Stimulated activated CD8-positive, alpha-beta memory T cell treated with anti-CD3 and anti-CD28 coated beads, Interleukin-15, amount 100 ng/mL, for 48 hours (primary cell): ENCODE data around the gene ADCY2.
A peak's percentile ranks its signal among the peaks of the same experiment; 100 is the strongest.

Experiments used
- DNase-seq, 2 donors: peaks; one replicate each; pipeline ENCODE4 v3.0.0-alpha.2; 2020; ENCODE audit warnings: low read depth in 2 of 2

The ADCY2 gene

GRCh38 chr5:7742241-7742656 lies 346.3 kb downstream of the ADCY2 start:
- DNase-seq, result no peak

GRCh38 chr5:7745882-7746610 lies 350.1 kb downstream of the ADCY2 start:
- DNase-seq, result peak in 1 of 2 donors; percentile 15

- no peak for DNase-seq
Measured at GRCh38 chr5:7747728-7748127, 351.8 kb downstream of the ADCY2 start.

GRCh38 chr5:7749626-7750025 lies 353.7 kb downstream of the ADCY2 start:
- no peak for DNase-seq

DNA sequence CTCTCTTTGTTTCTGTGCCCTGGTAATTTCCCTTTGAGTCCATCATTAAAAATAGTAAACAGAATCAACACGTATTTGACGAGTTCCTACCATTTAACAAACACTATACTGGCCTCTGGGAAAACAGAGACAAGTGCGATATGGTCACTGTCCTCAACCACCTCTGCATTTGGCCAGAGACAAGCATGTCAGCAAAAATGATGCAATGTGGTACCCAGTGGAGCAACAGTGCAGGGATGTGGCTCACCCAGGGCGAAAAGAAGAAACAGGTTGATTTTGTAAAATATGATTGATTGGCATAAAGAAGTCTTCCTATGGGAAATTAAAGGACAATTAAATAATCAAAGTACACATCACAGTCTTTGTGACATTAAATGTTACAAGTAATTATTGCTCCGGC lies 355.9 kb downstream of the ADCY2 start:
- no peak for DNase-seq

DNA sequence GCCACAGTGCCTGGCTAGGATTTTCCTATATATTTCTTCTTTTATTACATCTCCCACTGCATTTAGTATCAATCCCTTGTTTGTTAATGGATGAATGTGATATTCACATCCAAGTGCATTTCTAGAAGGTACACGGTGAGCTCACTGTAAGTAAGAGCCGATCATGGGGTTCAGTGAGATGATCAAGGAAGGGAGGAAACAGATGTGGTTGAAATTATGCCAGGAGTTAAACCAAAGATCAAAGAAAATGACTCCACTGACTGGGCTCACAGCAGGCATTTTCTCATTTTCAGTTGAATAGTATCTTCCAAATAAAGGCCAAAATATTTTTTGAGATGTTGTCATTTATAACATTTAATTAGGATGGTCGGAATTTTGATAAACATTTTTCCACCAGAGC lies 357.2 kb downstream of the ADCY2 start:
- DNase-seq, result no peak

DNA sequence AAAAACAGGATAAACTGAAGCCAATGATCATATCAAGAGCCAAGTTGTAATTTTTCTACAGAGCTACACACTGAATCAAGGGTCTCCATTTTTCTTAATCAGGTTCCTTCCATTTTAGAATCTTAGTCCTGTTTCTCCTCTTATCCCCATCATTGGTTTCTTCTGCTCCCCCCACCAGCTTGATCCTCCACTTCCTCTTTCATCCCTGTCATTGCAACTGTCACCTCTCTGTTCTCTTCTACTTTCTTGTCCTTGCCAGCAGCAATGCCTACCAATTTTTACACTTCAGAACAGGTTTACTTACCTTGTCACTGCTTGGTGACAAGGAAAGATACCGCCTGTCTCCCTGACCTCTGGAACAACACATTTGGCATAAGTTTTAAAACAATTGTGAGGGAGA lies 357.7 kb downstream of the ADCY2 start:
- no peak for DNase-seq

GRCh38 chr5:7754490-7754889 lies 358.6 kb downstream of the ADCY2 start:
- DNase-seq, result no peak

DNA sequence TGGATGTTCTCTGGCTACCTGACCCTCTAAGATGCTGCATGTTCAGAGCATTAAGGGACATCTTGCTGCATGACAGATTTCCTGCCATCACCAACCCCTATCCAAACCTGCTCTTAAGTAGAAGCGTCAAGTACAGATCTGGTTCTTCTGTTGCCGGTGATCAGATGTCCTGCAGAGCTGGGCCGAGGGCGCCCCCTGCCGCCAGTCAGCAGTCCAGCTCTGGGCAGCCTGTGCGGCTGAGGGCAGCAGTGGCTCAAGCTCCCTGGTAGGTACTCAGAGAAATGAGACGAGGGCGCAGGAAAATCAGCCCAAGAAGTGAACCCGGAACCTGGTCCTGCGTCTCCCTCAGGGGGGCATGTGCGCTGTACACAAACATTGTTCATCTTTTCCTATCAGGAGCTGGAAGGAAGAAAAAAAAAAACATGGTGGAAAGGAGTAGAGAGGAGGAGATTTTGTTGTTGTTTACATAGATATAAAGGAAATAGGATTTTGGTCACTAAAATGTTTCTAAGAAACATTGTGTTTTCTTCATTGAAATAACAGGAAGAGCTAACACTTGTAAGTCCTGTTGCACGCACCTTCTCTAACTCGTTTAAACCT lies 359.2 kb downstream of the ADCY2 start:
- DNase-seq, result peak in 1 of 2 donors; percentile 25

GRCh38 chr5:7755958-7756357 lies 360.0 kb downstream of the ADCY2 start:
- DNase-seq, result no peak

GRCh38 chr5:7756453-7756852 lies 360.5 kb downstream of the ADCY2 start:
- DNase-seq, result no peak

DNA sequence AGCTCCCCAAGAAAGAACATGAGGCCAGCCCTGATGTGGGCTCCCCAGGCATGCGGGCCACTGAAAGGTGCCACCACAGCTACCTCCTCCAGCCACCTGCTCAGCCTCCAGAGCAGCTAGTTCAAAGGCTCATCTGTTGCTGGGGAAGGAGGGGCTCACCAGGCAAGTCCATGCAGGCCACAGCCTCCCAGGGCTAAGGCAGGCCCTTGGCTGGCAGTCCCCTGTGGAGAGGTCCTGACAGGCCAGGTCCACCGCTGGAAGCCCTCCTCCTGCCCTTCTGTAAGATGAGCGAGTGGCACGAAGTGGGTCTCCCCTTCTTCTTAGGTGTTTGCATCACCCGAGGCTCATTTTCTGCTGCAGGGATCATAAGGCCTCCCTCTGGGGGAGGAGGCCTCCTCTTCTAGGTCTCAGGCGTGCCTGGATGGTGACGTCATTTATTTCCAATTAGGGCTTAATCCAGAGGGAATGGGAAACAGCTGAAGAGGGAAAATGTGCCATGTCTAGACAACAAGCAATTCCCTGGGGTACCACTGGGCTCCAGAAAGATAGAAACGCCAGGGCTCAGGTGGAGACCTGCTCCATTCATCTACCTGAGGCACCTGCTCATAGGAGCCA lies 363.4 kb downstream of the ADCY2 start:
- no peak for DNase-seq

GRCh38 chr5:7759951-7760580 lies 364.1 kb downstream of the ADCY2 start:
- DNase-seq, result no peak

DNA sequence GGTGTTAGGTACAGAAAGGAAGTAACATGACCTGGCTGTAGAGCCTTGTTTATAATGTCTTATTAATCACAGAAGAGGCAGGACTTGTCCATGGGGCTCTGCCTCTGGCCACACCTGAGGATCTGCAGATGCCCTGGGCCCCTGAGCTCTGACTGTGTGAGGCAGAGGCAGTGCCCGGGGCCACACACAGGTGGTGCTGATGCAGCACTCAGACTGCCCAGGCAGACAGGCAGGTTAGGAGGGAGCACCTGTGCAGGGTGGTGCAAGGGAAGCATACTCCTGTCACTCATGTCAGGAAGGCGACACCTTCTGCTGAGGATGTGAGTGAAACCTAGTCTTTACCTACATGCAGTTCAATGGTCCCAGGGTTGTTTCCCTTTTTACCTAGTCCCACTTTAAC lies 366.3 kb downstream of the ADCY2 start:
- no peak for DNase-seq

DNA sequence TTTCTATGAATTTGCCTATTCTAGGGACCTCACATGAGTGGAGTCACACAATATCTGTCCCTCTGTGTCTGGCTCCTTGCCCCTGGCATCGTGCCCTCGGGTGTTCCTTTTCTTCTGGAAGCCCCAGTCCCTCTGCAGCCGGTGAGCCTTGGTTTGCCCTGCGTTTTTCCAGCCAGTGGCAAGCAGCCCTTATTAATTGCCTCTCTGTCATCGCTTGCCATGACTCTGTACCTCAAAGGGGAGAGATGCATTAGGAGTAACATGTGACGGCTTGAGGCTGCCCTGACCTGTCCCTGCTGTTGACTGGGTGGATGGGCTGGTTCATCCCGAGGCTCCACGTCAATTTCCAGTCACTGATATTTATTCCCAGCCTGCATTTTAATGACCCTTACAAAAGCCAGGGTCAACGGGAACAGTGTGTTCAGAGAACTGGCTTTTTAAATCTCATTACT lies 367.7 kb downstream of the ADCY2 start:
- no peak for DNase-seq

GRCh38 chr5:7764452-7764851 lies 368.5 kb downstream of the ADCY2 start:
- no peak for DNase-seq

DNA sequence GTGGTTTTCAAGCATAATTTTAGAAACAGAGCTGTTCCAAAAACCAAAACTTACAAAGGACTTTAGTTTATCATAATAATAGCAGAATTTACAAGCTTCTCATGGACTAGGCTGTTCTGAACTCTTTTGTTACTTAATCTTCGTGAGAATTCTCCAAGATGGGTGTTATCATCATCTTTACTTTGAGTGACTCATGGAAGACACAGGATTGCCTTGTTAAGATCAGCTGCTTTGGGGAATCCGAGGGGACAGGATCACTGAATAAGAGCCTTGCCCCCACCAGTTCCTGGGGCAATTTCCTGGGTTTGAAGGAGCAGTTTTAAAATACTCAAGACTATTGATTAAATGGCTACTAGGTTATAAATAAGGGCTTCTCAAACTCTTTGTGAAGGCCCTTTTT lies 374.5 kb downstream of the ADCY2 start:
- no peak for DNase-seq

DNA sequence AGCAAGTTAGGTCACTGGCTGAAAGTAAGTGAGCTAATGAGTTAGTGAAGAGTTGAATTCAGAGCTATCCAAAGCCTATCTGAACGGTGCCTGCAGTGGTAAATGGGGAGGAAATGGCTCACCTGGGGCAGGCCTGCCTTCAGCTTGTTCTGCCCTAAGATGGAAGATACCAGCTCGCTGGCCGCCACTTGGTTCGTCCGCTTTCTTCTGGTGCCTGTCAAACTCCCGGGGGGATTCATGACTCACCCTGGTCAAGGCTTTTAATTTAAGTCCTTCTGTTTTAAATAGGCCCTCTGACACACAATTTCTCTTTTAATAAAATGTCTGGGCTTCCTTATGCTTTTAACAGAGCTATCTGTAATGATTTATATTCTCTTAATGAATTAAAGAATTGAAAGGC lies 376.2 kb downstream of the ADCY2 start:
- DNase-seq, result no peak

- no peak for DNase-seq
Measured at GRCh38 chr5:7773178-7773577, 377.2 kb downstream of the ADCY2 start.

GRCh38 chr5:7776442-7776841 lies 380.5 kb downstream of the ADCY2 start:
- no peak for DNase-seq

DNA sequence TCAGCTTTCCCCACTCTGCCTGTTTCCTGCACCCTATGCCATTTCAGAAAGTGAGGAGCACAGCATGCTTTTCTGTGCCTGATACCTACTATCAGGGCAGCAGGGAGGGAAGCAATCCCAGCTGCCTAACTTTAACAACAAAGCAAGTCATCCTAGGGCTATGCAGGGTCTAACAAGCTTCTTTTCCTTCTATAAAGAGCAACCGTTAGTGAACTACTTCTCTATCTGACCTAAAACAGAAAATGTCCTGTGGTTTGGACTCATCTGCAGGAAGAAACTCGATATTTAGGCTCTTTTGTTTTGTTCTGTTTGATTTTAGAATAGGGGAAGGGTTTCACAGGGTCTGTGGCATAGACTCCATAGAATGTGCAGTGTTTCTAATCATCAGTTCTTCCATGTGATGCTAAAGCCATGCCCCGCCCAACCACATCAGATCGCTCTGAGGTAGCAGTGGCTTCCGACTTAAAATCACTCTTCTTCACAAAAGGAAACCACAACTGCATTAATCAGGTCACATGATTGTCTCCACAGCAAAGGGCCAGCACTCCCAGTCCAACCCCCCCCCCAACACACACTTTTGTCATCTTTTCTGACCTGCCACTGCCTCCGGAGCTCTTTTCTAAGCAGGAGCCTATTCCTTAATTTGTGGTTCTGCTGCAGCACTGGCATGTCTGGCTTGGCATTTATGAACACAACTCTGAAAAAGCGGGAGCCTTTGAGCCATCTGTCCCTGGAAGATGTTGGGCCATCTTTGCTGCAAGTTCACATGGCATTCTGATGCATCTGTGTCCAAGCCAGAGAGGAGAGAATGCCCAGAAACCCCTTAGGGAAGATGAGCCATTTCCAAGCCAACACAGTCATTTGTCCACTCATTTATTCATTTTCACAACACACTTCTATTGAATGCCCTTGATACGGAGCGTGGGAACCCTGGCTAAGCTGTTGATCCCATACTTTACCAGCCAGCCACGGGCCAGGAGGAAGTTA lies 383.4 kb downstream of the ADCY2 start:
- no peak for DNase-seq
